PC-3 (cell line): ENCODE data around the gene FOXO1.

Source experiments
- CTCF ChIP-seq: fragments of 300-600 bp; sonication (generic); conservative IDR thresholded peaks from 2 replicates; pipeline ENCODE4 v1.5.1; 2017; ENCODE audit warnings: antibody characterized with exemption, low read depth, mild to moderate bottlenecking, low read length
- EZH2 ChIP-seq: fragments of 300-600 bp; sonication (generic); IDR thresholded peaks from one replicate; pipeline ENCODE4 v1.6.1; 2017; ENCODE audit warnings: antibody characterized with exemption, mild to moderate bottlenecking, low read length; ENCODE audit not compliant: unreplicated experiment
- EZH2phosphoT487 ChIP-seq: fragments of 300-600 bp; sonication (generic); IDR thresholded peaks from 2 replicates; pipeline ENCODE4 v1.6.1; 2018; ENCODE audit warnings: mild to moderate bottlenecking, antibody characterized with exemption, low read length, borderline replicate concordance

- TF ChIP-seq CTCF (no peak), EZH2 (no peak), EZH2phosphoT487 (no peak)
Observed at GRCh38 chr13:40637643-40638042, 28.8 kb downstream of the FOXO1 start.
